Mesothelial cell of epicardium (in vitro differentiated cells): Measurements from ENCODE around the gene PMPCB. TPM values are rescaled to one million over a fixed set of nuclear protein-coding genes. Genes with fewer than 3 reads are reported as not detected.

ENCODE experiments used
- DNase-seq, 2 experiments: peaks; one replicate each; pipeline ENCODE4 v3.0.0; 2021; ENCODE audit warnings: low spot score in 2 of 2; ENCODE audit not compliant: unreplicated experiment in 2 of 2
- H3K27ac Mint-ChIP-seq: 2 replicates; pipeline ENCODE4 v1.8.0; 2021; ENCODE audit warnings: mixed read lengths
- H3K27me3 Mint-ChIP-seq: 2 replicates; pipeline ENCODE4 v1.8.0; 2021; ENCODE audit warnings: low read depth, mixed read lengths
- H3K36me3 Mint-ChIP-seq: 2 replicates; pipeline ENCODE4 v1.8.0; 2021; ENCODE audit warnings: mixed read lengths
- H3K4me1 Mint-ChIP-seq: 2 replicates; pipeline ENCODE4 v1.8.0; 2021; ENCODE audit warnings: mixed read lengths
- H3K4me3 Mint-ChIP-seq: 2 replicates; pipeline ENCODE4 v1.8.0; 2021; ENCODE audit warnings: mild to moderate bottlenecking, moderate library complexity, mixed read lengths
- H3K9me3 Mint-ChIP-seq: 2 replicates; pipeline ENCODE4 v1.8.0; 2021; ENCODE audit warnings: mixed read lengths
- CTCF ChIP-seq: fragments of 200-600 bp; sonication (generic); IDR thresholded peaks from one replicate; pipeline ENCODE4 v1.5.0; 2021; ENCODE audit warnings: antibody characterized with exemption; ENCODE audit not compliant: unreplicated experiment
- total RNA-seq: library from RNA; stranded (reverse); gene quantifications from 3 replicates; pipeline ENCODE4 v1.2.1, GENCODE V29; 2021

Gene PMPCB
- total RNA-seq, 1 donor from 2014 or later = 68.6 TPM

- Mint-ChIP-seq H3K9me3 (no peaks in the 10 kb centered on the region), H3K4me1 (peaks cover 25% of the 10 kb centered on the region), H3K4me3 (peak overlapping the region; percentile 26), H3K27me3 (no peaks in the 10 kb centered on the region), H3K36me3 (peaks cover 2% of the 10 kb centered on the region), H3K27ac (peak overlapping the region; percentile 36)
- TF ChIP-seq CTCF = no peak
- DNase-seq = no peak
Measured at GRCh38 chr7:103349805-103350204, 52.6 kb downstream of the PMPCB start.

Other genes with a start within 250 kb of the PMPCB start
- gene FBXL13, start 222.6 kb upstream of the PMPCB start, total RNA-seq = 3.6 to 4.7 TPM (median 3.8 TPM) in 3 replicates
- gene ARMC10, start 222.3 kb upstream of the PMPCB start, total RNA-seq = 26.6 to 31.2 TPM (median 31.0 TPM) in 3 replicates
- 17.0 to 17.5 TPM (median 17.0 TPM) in 3 replicates for gene NAPEPLD, start 148.3 kb upstream of the PMPCB start, total RNA-seq
- gene DNAJC2, start 47.3 kb downstream of the PMPCB start, total RNA-seq = 31.1 to 36.0 TPM (median 31.1 TPM) in 3 replicates
- gene PSMC2, start 50.2 kb downstream of the PMPCB start, total RNA-seq = 86.5 to 89.0 TPM (median 87.0 TPM) in 3 replicates
- gene SLC26A5, start 148.8 kb downstream of the PMPCB start, total RNA-seq = not detected in 3 replicates